Hindlimb muscle (tissue), 1 donor: Measurements from ENCODE around the gene CDH26. TPM values are rescaled to one million over a fixed set of nuclear protein-coding genes. Genes with fewer than 3 reads are reported as not detected.

Experiments used
- DNase-seq: peaks from one replicate; pipeline ENCODE4 v3.0.0-alpha.2; 2013
- polyA plus RNA-seq: library from polyadenylated mRNA; unstranded; fragments of 120-200 nt; gene quantifications from one replicate; pipeline ENCODE4 v1.2.1, GENCODE V29; 2013; ENCODE audit not compliant: insufficient read length

The CDH26 gene
- 0.85 TPM for polyA plus RNA-seq

DNA sequence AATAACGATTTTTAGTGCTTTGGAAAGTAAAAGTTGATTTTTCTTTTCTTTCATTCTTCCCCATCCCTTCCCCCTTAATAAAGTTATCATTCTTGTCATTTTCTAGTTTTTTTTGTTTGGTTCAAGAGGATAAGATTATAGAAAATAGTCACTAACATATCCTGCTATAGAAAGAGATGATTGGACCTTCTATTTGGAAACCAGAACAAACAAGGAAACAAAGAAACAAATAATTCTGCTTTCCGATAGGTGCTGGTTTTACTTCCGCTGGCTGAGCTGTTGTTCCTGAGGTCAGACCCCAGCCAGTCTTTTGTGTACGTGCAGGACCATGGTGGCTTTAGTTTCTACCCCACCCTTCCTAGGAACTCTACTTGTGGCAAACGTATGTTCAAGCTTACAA is at the start of gene CDH26:
Gene CDH26 (plus strand): TSS at position 301 of the 400 bp plus-strand sequence. CDS start 304 bp downstream, outside the sequence.
- no peak for DNase-seq

DNA sequence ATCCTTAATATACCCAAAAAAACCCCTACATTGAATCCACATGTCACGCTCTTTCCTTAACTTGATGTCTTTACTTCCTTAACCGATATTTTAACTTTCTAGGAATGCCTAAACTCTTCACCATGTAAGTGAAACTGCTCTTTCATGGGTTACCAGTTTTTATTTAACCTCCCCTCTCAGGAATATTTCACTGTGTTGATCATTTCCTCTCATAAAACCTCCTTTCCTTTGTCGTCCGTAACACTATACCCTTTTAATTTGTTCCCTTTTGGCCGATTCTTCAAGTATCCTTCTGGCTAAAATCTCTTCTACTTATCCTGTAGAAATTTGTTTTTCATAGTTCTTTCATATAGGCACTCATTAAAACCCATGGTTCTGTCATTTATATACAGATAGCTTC is 49.4 kb upstream of the CDH26 start:
- DNase-seq: no peak

DNA sequence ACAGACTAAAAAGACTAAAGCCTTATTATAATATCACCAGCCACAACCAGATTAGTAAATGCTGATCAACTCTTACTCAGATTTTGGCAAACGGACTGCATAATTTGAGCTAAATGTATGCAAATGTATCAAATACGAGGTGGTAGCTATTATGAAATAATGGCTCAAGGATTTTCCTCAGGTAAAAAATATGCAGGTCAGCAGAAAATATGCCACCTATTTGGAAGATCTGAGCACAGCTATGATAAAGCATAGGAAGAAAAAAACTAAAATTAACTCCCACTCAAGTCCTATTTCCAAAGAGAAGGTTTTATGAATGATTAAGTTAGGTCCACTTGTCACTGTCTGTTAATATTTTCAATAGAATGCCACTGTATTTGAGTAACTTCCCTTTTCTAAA is 47.2 kb upstream of the CDH26 start:
- no peak for DNase-seq

- no peak for DNase-seq
Observed at GRCh38 chr20:59912609-59913008, 45.6 kb upstream of the CDH26 start.

DNA sequence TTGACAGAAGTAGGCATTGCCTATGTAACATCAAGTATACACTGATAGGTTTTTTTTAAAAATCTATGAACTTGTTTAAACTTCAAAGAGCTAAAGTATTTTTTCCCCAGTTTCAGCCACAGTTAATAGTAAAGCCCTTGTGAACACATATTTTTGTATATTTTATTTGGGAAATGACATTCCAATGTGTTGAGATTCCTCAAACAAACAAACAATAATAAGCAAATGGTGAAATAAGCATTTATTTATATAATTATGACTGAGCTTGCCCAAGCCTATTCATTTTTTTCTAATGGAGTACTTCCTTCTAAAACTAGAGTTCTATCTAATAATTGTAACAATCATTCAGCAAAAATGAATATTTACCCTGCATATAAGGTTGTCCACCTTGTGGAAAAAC is 37.3 kb upstream of the CDH26 start:
- no peak for DNase-seq

GRCh38 chr20:59923514-59923913 is 34.7 kb upstream of the CDH26 start:
- no peak for DNase-seq

DNA sequence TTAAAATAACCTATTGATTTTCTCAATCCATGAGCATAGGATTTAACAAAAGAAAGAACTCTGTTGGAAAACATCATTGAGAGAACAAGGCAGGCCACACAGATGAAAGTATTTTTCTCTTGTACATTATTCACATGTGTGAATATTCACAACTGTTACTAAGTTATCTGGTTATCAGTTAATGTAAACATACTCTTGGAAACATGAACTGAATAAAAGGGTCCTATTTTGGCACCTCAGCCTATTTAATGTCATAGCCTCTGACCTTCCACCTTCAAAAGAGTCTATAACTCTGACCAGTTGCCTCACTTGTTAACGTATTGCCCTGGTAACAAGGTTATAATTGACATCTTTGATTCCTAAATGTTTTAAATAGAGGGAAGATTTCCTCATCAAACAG is 32.9 kb upstream of the CDH26 start:
- DNase-seq: no peak

DNA sequence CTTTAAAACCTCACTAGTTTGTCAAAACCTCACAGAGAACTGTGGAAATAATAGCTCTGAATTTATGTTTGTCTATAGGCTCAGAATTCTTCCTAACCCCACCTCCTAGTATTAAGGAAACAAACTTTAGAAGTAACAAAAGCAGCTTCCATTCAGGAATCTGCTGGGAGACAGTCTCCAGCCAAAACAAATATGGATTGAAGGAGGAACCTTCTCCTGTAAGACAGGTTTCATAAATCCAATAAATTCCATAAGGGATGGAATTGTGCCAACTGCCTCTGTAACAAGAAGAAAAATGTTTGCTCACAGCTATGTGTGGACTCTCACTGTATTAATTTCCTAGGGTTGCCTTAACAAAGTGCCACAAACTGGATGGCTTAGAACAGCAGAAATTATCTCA is 32.3 kb upstream of the CDH26 start:
- DNase-seq: no peak

DNA sequence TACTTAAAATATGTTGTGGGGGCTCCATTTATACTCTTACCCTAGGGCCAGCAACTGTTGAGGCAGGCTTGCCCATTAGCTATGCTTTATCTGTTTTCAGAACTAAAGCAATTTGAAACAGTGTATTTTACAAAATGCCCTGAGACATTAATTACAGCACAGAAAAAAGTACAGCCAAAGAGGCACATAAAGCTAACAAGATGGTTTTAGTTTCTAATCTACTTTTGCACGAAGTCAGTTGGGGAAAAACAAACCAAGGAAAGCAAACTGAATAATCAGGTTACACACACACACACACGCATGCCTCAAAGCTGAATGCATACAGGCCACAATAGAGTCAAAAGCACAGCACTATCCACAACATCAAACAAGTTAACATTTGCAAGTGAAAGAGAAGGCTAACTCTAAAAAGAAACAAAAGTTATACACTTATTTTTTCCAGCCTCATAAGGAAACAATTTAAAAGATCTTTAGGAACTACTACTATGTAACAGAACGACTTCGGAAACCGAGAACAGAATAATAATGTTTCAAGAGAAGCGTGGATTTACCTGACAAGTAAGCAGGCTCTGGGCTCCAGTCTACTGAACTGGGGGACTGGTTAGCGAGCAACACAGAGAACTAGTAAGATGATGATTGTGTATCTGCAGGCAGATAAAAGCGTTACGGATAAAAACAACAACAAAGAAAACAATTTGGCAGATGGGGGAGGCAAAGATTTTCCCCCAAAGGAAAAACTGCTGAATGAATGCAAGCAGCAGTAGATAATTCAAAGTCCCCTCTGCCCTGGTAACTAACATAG is 26.5 kb upstream of the CDH26 start:
- no peak for DNase-seq

- DNase-seq: no peak
Observed at GRCh38 chr20:59932616-59933295, 25.5 kb upstream of the CDH26 start.

DNA sequence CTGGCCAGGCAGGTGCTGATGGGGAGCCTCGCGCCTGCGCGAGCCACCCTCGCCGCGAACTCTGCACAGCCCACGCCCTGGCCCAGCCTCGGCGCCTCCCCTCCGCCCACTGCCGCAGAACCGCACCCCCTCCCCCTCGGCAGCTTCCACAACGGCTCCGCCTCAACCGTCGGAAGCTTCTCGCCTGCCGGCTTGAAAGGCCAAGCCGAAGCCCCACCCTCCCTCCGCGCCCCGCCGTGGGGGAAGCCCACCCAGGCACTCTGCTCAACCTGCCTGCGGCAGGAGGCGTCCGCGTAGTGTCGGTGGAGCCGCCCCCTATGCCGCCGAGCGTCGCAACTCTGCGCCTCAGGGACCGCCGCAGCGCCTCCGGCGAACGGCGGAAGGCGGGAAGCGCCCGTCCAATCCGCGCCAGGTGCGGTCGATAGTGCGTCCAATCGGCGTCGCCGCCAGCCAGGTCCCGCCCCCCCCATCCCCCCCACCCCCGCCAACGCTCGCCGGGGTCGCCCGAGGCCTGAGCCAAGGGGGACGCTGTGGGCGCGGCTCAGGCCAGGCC is 24.9 kb upstream of the CDH26 start, which contains the start of gene SYCP2:
Gene SYCP2 (minus strand): TSS at position 342 of the 553 bp plus-strand sequence. CDS start 11,224 bp downstream, outside the sequence.
- no peak for DNase-seq

GRCh38 chr20:59933849-59934585 is 24.2 kb upstream of the CDH26 start:
- DNase-seq: peak; percentile 77

DNA sequence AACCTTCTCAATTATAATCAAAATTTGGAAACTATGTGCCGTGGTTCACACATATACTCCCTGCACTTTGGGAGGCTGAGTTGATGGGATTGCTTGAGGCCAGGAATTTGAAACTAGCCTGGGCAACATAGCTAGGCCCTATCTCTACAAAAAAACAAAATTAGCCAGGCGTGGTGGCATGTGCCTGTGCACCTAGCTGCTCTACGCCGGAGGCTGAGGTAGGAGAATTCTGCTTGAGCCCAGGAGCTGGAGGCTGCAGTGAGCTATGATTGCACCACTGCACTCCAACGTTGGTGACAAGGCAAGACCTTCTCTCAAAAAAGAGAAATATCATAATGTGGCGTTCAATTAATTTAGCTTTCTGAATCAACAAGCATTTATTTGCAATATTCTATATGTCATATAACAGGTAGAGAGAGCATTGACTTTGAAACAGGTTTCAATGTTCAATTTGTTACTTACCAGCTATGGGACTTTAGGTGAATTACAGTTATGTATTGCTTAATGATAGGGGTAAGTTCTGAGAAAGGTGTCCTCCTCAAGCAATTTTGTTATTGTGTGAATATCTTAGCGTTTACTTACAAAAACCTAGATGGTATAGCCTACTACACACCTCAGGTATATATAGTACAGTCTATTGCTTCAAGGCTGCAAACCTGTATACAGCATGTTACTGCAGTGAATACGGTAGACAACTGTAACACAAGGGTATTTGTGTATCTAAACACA is 22.6 kb upstream of the CDH26 start:
- no peak for DNase-seq

DNA sequence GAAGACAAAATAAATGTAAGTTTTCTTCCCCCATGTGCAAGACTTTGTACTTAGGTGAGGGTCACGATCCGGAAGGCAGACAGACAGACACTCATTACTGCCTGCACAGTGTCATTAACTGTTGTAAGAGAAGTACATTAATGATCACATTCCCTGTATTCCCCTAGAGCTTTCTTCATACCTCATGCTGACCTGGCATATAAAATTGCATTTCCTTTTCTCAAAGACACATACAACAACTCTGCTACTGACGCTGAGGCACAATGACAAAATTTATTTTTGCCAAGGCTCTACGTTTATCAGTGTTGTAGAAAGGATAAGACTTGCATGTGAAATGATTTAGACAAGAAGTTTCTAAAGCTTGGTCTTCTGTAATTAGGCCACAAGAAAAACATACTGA is 21.8 kb upstream of the CDH26 start:
- no peak for DNase-seq

- no peak for DNase-seq
Observed at GRCh38 chr20:59937150-59937549, 21.1 kb upstream of the CDH26 start.

DNA sequence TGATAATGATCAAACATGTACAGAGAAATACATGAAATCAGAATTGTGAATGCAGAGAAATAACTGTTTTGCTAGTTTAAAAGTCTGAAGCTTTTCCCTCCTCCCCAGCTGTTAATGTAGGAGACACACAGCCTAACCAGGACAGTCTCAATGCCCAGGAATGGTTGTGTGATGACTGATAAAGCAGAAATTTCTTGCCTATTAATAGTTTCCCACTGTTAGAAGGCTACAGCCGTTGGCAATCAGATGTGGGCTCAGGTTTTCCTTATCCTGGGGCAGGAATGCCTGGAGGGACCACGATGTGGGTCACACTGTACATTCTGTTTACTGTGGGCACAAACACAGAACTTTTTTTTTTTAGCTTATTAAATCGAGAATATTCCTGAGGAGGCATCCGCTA is 20.0 kb upstream of the CDH26 start:
- no peak for DNase-seq

DNA sequence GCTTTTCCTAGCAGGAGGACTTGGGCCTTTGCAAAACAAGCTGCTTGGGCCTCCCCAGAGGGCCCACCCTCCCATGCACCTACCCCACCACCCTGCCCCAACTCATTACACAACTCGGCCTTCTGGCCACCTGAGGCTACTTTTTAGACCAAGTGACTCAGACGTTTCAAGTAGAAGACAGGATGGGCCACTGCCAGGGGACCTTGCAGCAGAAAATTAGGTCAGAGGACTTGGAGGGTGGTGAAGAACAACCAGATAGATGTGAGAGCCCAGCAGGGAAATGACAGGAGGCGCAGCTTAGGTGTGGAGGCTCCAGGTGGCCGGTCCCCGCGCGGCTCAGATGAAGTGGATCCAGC is 19.5 kb upstream of the CDH26 start:
- DNase-seq: no peak

GRCh38 chr20:59939052-59939878 is 19.0 kb upstream of the CDH26 start:
- DNase-seq: no peak

DNA sequence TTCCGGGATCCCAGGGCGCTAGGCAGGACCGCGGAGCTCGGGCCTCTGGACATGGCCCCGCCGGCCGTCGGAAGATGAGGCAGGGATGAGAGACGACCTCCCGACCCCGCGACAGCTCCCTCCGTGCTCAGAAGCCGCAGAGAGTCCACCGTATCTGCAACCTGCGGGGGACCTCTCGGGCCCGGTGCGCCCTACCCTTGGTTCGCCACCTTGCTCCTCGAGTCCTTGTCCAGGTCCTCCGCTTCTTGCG is 18.4 kb upstream of the CDH26 start:
- no peak for DNase-seq

DNA sequence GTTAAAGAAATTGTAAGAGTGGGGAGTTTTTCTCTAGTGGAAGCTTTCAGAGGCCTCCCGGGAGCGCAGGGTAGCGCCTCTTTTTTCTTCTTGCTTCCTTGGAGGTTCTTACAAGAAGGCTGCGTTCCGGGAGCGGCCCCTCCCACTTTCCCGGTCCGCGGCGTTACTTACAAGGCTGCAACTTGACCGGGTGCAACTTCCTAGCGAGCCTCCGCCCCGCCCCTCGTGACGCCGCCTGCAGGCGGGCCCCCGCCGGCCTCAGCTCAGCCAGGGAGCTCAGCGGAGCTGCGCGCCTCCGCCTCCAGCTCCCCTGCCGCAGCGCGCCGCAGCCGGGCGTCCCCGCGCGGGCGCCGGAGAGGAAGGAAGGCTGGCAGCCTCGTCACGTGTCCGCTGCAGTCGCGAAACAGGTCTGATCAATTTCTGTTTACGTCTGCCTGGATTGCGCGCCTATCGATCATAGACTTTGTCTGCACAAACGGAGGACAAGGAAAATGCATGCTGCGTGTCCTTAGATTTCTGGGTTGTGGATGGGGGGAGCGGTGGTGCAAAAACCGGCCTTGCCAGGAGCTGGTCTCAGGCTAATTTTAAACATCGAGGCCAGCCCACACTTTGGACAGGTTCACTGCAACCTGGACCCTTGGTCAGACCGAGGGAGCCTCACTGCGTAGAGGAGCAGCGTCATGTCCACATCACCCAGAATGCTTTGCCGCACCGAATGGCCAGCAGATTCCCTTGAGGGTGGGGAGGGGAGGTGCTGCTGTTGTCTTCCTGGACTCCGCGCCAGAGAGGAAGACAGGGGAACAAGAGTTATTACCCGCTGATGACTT is 17.9 kb upstream of the CDH26 start, which contains the start of the genes FAM217B and PPP1R3D:
Gene FAM217B (plus strand): TSS at position 261 of the 827 bp plus-strand sequence. CDS start 3,555 bp downstream, outside the sequence.
Gene PPP1R3D (minus strand): TSS at position 177 of the 827 bp plus-strand sequence. CDS start 374 bp downstream, outside the sequence.
- peak; percentile 96 for DNase-seq

- DNase-seq: no peak
Observed at GRCh38 chr20:59940956-59941294, 17.3 kb upstream of the CDH26 start.
